BE2C (cell line): Measurements from ENCODE around the gene NSRP1.

ENCODE experiments used
- DNase-seq: peaks from one replicate; pipeline ENCODE4 v3.0.0-alpha.2; 2020
- H3K27me3 ChIP-seq: fragments of 250-450 bp; sonication (Bioruptor Pico); 2 replicates; pipeline ENCODE4 v1.5.1; 2020; ENCODE audit warnings: mild to moderate bottlenecking
- H3K36me3 ChIP-seq: fragments of 250-450 bp; sonication (Bioruptor Pico); 2 replicates; pipeline ENCODE4 v1.5.1; 2020; ENCODE audit warnings: mild to moderate bottlenecking
- H3K4me1 ChIP-seq: fragments of 250-450 bp; sonication (Bioruptor Pico); 2 replicates; pipeline ENCODE4 v1.5.1; 2020
- H3K4me3 ChIP-seq: 2 replicates; pipeline ENCODE4 v1.5.1; 2011; ENCODE audit warnings: low read depth, low read length
- H3K9me3 ChIP-seq: fragments of 250-450 bp; sonication (Bioruptor Pico); 2 replicates; pipeline ENCODE4 v1.5.1; 2020
- TF ChIP-seq, protein P1 (sequence below): IDR thresholded peaks from 2 replicates; pipeline ENCODE4 v1.5.1; 2012; ENCODE audit warnings: mild to moderate bottlenecking, low read depth, low read length

NSRP1 gene

DNA sequence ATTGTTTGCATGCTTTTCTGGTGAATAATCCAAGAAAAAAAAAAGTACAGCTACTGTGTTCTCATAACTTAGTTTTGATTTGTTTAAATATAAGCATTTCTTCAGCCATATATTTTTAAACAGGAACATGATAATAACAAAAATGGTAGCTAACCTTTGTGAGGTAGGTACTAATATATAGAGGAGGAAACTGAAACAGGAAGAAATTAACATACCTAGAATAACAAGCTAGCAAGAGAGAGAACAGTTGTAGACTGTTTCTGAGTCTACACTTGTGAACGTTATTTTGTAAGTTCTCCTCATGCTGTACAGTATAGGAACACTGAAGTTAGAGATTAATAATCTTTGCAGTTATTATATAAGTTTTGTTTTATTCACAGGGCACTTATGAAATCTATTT is 49.3 kb downstream of the NSRP1 start:
- DNase-seq, result no peak
- TF ChIP-seq, protein P1, sequence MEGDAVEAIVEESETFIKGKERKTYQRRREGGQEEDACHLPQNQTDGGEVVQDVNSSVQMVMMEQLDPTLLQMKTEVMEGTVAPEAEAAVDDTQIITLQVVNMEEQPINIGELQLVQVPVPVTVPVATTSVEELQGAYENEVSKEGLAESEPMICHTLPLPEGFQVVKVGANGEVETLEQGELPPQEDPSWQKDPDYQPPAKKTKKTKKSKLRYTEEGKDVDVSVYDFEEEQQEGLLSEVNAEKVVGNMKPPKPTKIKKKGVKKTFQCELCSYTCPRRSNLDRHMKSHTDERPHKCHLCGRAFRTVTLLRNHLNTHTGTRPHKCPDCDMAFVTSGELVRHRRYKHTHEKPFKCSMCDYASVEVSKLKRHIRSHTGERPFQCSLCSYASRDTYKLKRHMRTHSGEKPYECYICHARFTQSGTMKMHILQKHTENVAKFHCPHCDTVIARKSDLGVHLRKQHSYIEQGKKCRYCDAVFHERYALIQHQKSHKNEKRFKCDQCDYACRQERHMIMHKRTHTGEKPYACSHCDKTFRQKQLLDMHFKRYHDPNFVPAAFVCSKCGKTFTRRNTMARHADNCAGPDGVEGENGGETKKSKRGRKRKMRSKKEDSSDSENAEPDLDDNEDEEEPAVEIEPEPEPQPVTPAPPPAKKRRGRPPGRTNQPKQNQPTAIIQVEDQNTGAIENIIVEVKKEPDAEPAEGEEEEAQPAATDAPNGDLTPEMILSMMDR, result no peak
- Histone ChIP-seq H3K36me3 (no peaks in the 10 kb centered on the region), H3K9me3 (no peaks in the 10 kb centered on the region), H3K4me1 (no peaks in the 10 kb centered on the region), H3K4me3 (no peak overlapping the region), H3K27me3 (no peaks in the 10 kb centered on the region)

DNA sequence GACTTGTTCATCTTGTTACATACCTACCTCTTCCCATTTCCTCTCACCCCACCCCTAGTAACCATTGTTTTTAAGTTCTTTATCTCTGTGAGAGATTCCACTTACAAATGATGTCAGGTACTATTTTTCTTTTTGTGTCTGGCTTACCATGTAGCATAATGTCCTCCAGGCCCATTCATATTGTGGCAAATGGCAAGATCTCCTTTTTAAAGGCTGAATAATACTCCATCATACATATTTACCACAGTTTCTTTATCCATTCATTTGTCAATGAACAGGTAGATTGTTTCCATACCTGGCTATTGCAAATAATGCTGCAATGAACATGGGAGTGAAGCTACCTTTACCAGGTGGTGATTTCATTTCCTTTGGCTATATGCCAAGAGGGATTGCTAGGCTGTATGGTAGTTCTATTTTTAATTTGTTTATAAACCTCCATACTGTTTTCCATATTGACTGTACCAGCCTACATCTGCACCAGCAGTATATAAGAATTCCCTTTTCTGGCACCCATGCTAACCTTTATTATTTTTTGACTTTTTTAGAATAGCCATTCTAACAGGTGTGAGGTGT is 53.9 kb downstream of the NSRP1 start:
- Histone ChIP-seq H3K27me3 (no peaks in the 10 kb centered on the region), H3K4me1 (no peaks in the 10 kb centered on the region), H3K9me3 (no peaks in the 10 kb centered on the region), H3K4me3 (no peak overlapping the region), H3K36me3 (no peaks in the 10 kb centered on the region; the same call in 1 of the 2 replicates)
- TF ChIP-seq, protein P1, result no peak
- no peak for DNase-seq

DNA sequence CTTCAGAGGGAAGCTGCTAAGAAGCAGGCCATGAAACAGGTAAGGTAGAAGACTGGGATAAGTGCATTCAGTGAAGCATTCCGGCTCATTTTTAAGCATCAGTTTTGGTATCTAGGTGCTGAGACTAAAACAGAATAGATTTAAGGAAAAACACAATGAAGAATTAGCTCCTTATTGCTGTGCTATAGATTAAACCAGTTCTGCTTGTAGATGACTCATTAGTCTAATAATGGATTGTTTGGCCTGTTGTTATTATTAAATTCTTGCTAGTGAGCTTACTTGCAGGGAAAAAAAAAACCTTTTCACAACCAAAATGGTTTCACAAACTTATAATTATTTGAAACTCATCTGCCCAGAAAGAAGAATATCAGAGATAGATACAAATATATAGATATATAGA is 55.9 kb downstream of the NSRP1 start:
- no peaks in the 10 kb centered on the region; the same call in 1 of the 2 replicates for H3K36me3 ChIP-seq
- H3K4me3 ChIP-seq, result no peak overlapping the region
- no peaks in the 10 kb centered on the region for H3K9me3 ChIP-seq
- TF ChIP-seq, protein P1, result no peak
- no peaks in the 10 kb centered on the region for H3K4me1 ChIP-seq
- H3K27me3 ChIP-seq, result no peaks in the 10 kb centered on the region
- DNase-seq, result no peak

DNA sequence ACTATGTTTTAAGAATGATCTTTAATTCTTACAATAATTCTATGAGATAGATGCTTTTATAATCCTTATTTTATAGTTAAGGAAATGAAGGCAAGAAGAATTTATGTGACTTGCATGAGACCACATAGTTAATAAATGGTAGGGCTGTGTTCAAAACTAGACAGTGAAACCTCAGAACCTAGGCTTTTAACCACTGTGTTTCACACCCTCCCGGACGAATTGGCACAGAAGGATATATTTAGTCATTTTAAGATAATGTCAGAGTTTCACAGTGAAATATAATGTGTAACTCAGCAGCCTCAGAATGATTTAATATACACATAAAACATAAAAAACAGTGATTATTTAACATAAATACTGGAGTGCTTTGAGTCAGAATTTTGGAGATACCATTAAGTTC is 57.0 kb downstream of the NSRP1 start:
- TF ChIP-seq, protein P1, result no peak
- DNase-seq, result no peak
- Histone ChIP-seq H3K4me1 (no peaks in the 10 kb centered on the region), H3K27me3 (no peaks in the 10 kb centered on the region), H3K9me3 (no peaks in the 10 kb centered on the region), H3K36me3 (no peaks in the 10 kb centered on the region; the same call in 1 of the 2 replicates), H3K4me3 (no peak overlapping the region)

DNA sequence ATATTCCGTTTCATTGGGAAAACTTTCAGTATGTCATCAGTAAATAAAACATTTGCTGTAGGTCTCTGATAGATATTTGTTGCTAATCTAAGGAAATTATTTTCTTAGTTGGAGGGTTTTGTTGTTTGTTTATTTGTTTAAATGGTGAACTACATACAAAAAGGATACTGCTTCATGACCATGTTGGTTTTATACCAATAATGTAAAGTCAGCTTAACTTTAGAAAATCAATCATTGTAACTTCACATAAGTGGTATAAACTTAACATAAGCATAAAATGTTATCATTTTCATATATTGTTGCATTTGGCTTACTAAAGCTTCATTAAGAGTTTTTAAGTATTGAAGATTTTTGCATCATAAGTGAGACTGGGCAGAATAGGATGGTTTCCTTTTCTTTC is 57.9 kb downstream of the NSRP1 start:
- H3K4me3 ChIP-seq, result no peak overlapping the region
- H3K9me3 ChIP-seq, result no peaks in the 10 kb centered on the region
- no peaks in the 10 kb centered on the region for H3K27me3 ChIP-seq
- TF ChIP-seq, protein P1, result no peak
- no peaks in the 10 kb centered on the region; the same call in 1 of the 2 replicates for H3K36me3 ChIP-seq
- DNase-seq, result no peak
- H3K4me1 ChIP-seq, result no peaks in the 10 kb centered on the region

DNA sequence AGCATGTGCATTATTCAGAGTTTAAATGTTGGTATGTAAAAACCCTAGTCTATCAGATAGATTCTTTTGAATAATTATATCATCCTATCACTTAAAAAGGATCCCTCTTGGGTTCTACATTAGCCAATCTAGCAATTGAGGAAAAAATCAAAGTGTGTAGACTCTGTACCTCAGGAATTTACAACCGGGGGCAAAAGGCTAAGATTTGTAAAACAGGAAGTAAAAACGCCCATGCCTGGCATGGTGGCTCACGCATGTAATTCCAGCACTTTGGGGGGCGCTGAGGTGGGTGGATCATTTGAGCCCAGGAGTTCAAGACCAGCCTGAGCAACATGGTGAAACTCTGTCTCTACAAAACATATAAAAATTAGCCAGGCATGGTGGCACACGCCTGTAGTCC is 60.2 kb downstream of the NSRP1 start:
- DNase-seq, result no peak
- Histone ChIP-seq H3K27me3 (no peaks in the 10 kb centered on the region), H3K9me3 (no peaks in the 10 kb centered on the region), H3K4me1 (no peaks in the 10 kb centered on the region), H3K36me3 (peaks cover 2% of the 10 kb centered on the region; the same call in 1 of the 2 replicates), H3K4me3 (no peak overlapping the region)
- TF ChIP-seq, protein P1, result no peak
